PFSK-1 (cell line): ENCODE results near the gene DMWD.

Experiments used
- POLR2AphosphoS5 ChIP-seq: IDR thresholded peaks from 2 replicates; pipeline ENCODE4 v1.6.1; 2012; ENCODE audit warnings: low read depth, mild to moderate bottlenecking, control low read depth, low read length, moderate library complexity
- REST ChIP-seq, 2 experiments: IDR thresholded peaks; 2 replicates each; pipeline versions ENCODE4 v1.6.1 to v1.8.0; 2011 to 2012; ENCODE audit warnings: low read depth in 2 of 2, low read length in 2 of 2, control low read depth in 1 of 2, inconsistent platforms in 1 of 2, mild to moderate bottlenecking in 1 of 2, moderate library complexity in 1 of 2; ENCODE audit not compliant: insufficient read depth in 1 of 2
- TAF1 ChIP-seq: IDR thresholded peaks from 2 replicates; pipeline ENCODE4 v1.6.1; 2012; ENCODE audit warnings: low read length, control low read depth, borderline replicate concordance; ENCODE audit not compliant: insufficient read depth

GRCh38 chr19:45821103-45821521 is 28.5 kb upstream of the DMWD start:
- TF ChIP-seq TAF1, result no peak
- no peak for TF ChIP-seq REST (IDR thresholded peaks at IDR 0.05; ENCODE audit: insufficient read depth in 1 of 2, low read depth in 2 of 2, low read length in 2 of 2)
- TF ChIP-seq POLR2AphosphoS5, result no peak
